ENCODE results near the gene RBBP8. TPM values are rescaled to one million over a fixed set of nuclear protein-coding genes. Genes with fewer than 3 reads are reported as not detected.

The RBBP8 gene
- total RNA-seq, 2 donors from 2014 or later, result 30.9 to 32.6 TPM

DNA sequence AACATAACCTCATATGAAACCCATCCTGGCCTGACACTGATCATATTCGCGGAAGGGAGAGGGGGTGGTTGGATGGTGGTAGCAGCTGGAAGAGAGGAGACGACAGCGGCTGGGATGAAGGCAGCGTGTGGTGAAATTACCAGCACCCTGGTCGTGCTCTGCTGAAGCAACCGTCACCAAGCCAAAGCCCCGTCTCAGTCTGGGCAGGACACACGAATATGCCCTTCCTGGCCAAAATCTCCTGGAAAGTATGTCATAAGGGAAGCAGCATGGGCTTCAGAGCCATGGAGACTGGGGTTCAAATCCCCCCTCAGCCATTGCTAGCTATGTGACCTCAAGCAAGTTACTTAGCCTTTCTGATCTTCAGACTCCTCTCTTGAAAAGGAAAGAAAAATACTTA lies 139.0 kb downstream of the RBBP8 start:
- Histone ChIP-seq H3K27ac (no peak overlapping the region), H3K4me1 (peaks cover under 1% of the 10 kb centered on the region), H3K4me3 (no peak overlapping the region), H3K9me3 (no peaks in the 10 kb centered on the region), H3K27me3 (no peaks in the 10 kb centered on the region), H3K36me3 (replicated peaks in 1 of 2; ENCODE audit: insufficient read depth in 1 of 2, low read depth in 2 of 2) (no peaks in the 10 kb centered on the region)
- intact Hi-C loops (cut with DNase I), result no loop called here
- ATAC-seq (no peak), DNase-seq (no peak)
- TF ChIP-seq, protein P1, sequence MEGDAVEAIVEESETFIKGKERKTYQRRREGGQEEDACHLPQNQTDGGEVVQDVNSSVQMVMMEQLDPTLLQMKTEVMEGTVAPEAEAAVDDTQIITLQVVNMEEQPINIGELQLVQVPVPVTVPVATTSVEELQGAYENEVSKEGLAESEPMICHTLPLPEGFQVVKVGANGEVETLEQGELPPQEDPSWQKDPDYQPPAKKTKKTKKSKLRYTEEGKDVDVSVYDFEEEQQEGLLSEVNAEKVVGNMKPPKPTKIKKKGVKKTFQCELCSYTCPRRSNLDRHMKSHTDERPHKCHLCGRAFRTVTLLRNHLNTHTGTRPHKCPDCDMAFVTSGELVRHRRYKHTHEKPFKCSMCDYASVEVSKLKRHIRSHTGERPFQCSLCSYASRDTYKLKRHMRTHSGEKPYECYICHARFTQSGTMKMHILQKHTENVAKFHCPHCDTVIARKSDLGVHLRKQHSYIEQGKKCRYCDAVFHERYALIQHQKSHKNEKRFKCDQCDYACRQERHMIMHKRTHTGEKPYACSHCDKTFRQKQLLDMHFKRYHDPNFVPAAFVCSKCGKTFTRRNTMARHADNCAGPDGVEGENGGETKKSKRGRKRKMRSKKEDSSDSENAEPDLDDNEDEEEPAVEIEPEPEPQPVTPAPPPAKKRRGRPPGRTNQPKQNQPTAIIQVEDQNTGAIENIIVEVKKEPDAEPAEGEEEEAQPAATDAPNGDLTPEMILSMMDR (IDR thresholded peaks at IDR 0.05), result no peak
- no peak for TF ChIP-seq POLR2A (IDR thresholded peaks at IDR 0.05)
- WGBS, 2 donors, result 86% methylated on average over 8 to 9 of the region's 9 CpGs

DNA sequence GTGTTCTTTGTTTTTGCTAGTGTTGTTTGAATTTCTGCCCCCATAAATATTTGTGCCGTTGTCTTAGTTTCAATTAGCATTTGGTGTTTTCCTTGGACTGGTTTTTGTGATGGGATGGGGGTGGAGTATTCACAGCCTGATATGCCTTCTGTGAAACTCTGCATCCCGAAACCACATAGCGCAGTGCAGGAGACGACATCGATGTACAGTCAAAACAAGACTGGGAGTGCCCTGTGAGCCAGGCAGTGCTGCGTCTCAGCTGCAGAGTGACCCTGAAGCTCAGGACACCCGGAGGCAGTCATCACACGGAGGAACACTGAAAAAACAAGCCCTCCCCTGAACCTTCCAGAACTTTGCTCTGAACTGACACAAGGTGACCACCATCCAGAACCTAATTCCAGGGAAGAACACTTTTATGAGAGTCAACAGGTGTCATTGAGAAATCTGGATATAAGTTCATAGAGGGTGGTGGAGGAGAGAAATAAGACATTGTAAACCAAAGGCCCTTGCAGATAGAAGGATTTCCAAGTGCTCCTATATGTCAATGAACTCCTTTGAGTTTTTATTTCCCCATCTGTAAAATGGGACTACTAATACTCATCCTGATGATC lies 141.0 kb downstream of the RBBP8 start:
- DNase-seq (no peak), ATAC-seq (no peak)
- Histone ChIP-seq H3K27ac (no peak overlapping the region), H3K36me3 (replicated peaks in 1 of 2; ENCODE audit: insufficient read depth in 1 of 2, low read depth in 2 of 2) (no peaks in the 10 kb centered on the region), H3K27me3 (no peaks in the 10 kb centered on the region), H3K4me3 (no peak overlapping the region), H3K4me1 (no peaks in the 10 kb centered on the region), H3K9me3 (no peaks in the 10 kb centered on the region)
- TF ChIP-seq, protein P1 (IDR thresholded peaks at IDR 0.05), result no peak
- no peak for TF ChIP-seq POLR2A (IDR thresholded peaks at IDR 0.05)
- intact Hi-C loops (cut with DNase I), result no loop called here
- WGBS, 2 donors, result 61 to 66% methylated on average over 8 of the region's 8 CpGs

MicroRNA genes within 50 kb of the gene (microRNA counts, 767-probe panel; counts per million panel counts)
- 0 to 736 counts per million in 2 donors for microRNA hsa-miR-4741

Small RNA genes within 50 kb of the gene (small RNA-seq; reads per million reads assigned to genes)
- gene RF00019 (not detected), gene RN7SL745P (not detected)

Other genes with a start within 250 kb of the RBBP8 start
- 10 to 100 TPM in 1 of 2 donors, 1 to 10 TPM in 1; 4.2 to 11.9 TPM for gene CABLES1, start 202.2 kb downstream of the RBBP8 start, total RNA-seq